ENCODE results near the gene JARID2.

DNA sequence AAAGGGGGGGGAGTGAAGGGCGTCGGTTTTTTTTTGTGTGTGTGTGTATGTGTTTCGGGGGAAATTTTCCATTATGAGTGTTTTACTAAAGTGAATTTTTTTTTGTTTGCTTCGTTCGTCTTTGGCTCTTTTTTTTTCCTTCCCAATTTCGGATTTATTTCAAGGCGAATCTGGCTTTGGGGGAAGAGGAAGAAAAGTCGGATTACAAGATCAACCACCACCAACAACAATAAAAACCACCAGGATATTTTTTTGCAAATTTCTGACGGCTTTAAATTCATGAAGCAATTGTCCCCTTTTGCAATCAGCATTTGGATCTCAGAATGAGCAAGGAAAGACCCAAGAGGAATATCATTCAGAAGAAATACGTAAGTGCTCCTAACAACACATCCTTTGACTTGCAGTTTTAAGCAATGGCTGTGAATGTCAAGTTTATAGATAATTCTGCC is 372 bp downstream of the JARID2 start:
- TF ChIP-seq, protein P1, sequence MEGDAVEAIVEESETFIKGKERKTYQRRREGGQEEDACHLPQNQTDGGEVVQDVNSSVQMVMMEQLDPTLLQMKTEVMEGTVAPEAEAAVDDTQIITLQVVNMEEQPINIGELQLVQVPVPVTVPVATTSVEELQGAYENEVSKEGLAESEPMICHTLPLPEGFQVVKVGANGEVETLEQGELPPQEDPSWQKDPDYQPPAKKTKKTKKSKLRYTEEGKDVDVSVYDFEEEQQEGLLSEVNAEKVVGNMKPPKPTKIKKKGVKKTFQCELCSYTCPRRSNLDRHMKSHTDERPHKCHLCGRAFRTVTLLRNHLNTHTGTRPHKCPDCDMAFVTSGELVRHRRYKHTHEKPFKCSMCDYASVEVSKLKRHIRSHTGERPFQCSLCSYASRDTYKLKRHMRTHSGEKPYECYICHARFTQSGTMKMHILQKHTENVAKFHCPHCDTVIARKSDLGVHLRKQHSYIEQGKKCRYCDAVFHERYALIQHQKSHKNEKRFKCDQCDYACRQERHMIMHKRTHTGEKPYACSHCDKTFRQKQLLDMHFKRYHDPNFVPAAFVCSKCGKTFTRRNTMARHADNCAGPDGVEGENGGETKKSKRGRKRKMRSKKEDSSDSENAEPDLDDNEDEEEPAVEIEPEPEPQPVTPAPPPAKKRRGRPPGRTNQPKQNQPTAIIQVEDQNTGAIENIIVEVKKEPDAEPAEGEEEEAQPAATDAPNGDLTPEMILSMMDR (conservative IDR thresholded peaks at IDR 0.05; ENCODE audit: low read length): no peak
- no peak for TF ChIP-seq EZH2phosphoT487 (IDR thresholded peaks at IDR 0.05; ENCODE audit: borderline replicate concordance, low read depth, low read length)
